Spleen (tissue), 7 donors: ENCODE data around the gene CCM2L.

Source experiments
- CTCF ChIP-seq, 11 experiments: fragments of 200-600 bp in 7 of 11; fragments of 450-650 bp in 4 of 11; sonication (generic) in 4 of 11; IDR thresholded peaks in 8 of 11; conservative IDR thresholded peaks in 3 of 11; 1 replicate in 7 of 11; 2 replicates in 4 of 11; pipeline versions ENCODE4 v1.4.0 to v1.8.0; 2016 to 2021; ENCODE audit warnings: antibody characterized with exemption in 11 of 11, inconsistent platforms in 4 of 11, mild to moderate bottlenecking in 1 of 11
- POLR2A ChIP-seq, 3 donors: fragments of 450-650 bp; IDR thresholded peaks; one replicate each; pipeline ENCODE4 v1.5.1; 2017; ENCODE audit warnings: antibody characterized with exemption in 3 of 3, mild to moderate bottlenecking in 1 of 3
- donor health status: DM: no; HTN: no; CAD: no; lungs with moderate emphysema.
- donor health status: DM: no; HTN: no; CAD: no.
- donor health status: DM: no; HTN: no; CAD: no.

DNA sequence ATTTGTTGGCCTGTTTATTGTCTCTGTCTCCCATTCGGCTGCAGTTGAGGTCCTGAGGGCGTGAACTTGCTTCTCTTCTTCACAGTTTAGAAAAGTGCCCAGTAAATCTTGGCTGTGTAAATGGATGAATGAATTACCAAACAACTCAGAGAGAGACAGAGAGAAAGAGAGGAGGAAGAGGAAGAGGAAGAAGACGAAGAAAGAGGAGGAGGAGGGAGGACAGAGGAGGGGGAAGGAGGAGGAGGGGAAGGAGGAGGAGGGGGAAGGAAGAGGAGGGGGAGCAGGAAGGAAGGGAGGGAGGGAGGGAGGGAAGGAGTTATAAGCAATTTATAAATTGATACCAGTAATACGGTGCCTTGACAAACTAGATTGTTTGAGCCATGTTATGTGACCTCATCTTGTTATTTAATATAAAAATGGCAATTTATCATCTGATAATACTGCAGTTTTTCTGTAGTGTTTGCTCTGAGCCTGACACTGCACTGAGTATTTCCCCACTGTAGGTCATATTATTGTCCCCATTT is 60.5 kb downstream of the CCM2L start:
- no peak for TF ChIP-seq POLR2A (IDR thresholded peaks at IDR 0.05)
- no peak for TF ChIP-seq CTCF (IDR thresholded peaks at IDR 0.05 in 8 of 11, conservative IDR thresholded peaks at IDR 0.05 in 3 of 11)
